ENCODE data around the gene NUP210L. TPM values are rescaled to one million over a fixed set of nuclear protein-coding genes. Genes with fewer than 3 reads are reported as not detected.
"Not testable (repeated sequence)": the region's sequence is repeated elsewhere in the genome, so short reads cannot be mapped to it uniquely, and the experiment has no call there.

Gene NUP210L
- polyA plus RNA-seq, 4 donors = 0.01 to 0.03 TPM; not detected in 2

GRCh38 chr1:154142358-154142757 lies 12.5 kb downstream of the NUP210L start:
- Histone ChIP-seq H3K4me1 (ENCODE audit: control insufficient read depth in 3 of 3, insufficient read depth in 2 of 3, low read depth in 1 of 3, low read length in 2 of 3) (no peaks in the 10 kb centered on the region), H3K36me3 (ENCODE audit: control insufficient read depth in 3 of 3, insufficient read depth in 2 of 3, low read depth in 1 of 3, low read length in 3 of 3) (no peaks in the 10 kb centered on the region), H3K9me3 (ENCODE audit: control insufficient read depth in 2 of 2, insufficient read depth in 1 of 2, low read depth in 1 of 2, low read length in 1 of 2) (no peaks in the 10 kb centered on the region), H3K27me3 (ENCODE audit: control insufficient read depth in 3 of 3, insufficient read depth in 3 of 3, low read length in 3 of 3) (no peaks in the 10 kb centered on the region), H3K4me3 (ENCODE audit: low read depth in 1 of 3, low read length in 3 of 3) (no peak overlapping the region), H3K27ac (ENCODE audit: low read depth in 1 of 3, low read length in 2 of 3) (no peak overlapping the region)
- FAIRE-seq = no peak
- DNase-seq = no peak
- 91 to 99% (median 97%) methylated on average over 6 of the region's 6 CpGs for WGBS, 3 donors

GRCh38 chr1:154141240-154141639 lies 13.6 kb downstream of the NUP210L start:
- no peak overlapping the region for H3K27ac ChIP-seq (ENCODE audit: low read depth in 1 of 3, low read length in 2 of 3)
- no peak for FAIRE-seq
- H3K9me3 ChIP-seq (ENCODE audit: control insufficient read depth in 2 of 2, insufficient read depth in 1 of 2, low read depth in 1 of 2, low read length in 1 of 2) = no peaks in the 10 kb centered on the region
- H3K36me3 ChIP-seq (ENCODE audit: control insufficient read depth in 3 of 3, insufficient read depth in 2 of 3, low read depth in 1 of 3, low read length in 3 of 3) = no peaks in the 10 kb centered on the region
- H3K4me3 ChIP-seq (ENCODE audit: low read depth in 1 of 3, low read length in 3 of 3) = no peak overlapping the region
- no peak for DNase-seq
- no peaks in the 10 kb centered on the region for H3K4me1 ChIP-seq (ENCODE audit: control insufficient read depth in 3 of 3, insufficient read depth in 2 of 3, low read depth in 1 of 3, low read length in 2 of 3)
- WGBS, 3 donors = 50 to 53% (median 51%) methylated on average over 3 of the region's 3 CpGs
- H3K27me3 ChIP-seq (ENCODE audit: control insufficient read depth in 3 of 3, insufficient read depth in 3 of 3, low read length in 3 of 3) = no peaks in the 10 kb centered on the region

- no peak overlapping the region for H3K27ac ChIP-seq (ENCODE audit: low read depth in 1 of 3, low read length in 2 of 3)
- 83 to 95% (median 86%) methylated on average over 3 of the region's 3 CpGs for WGBS, 3 donors
- FAIRE-seq (no peak), DNase-seq (no peak)
- H3K4me1 ChIP-seq (ENCODE audit: control insufficient read depth in 3 of 3, insufficient read depth in 2 of 3, low read depth in 1 of 3, low read length in 2 of 3) = no peaks in the 10 kb centered on the region
- H3K36me3 ChIP-seq (ENCODE audit: control insufficient read depth in 3 of 3, insufficient read depth in 2 of 3, low read depth in 1 of 3, low read length in 3 of 3) = no peaks in the 10 kb centered on the region
- no peaks in the 10 kb centered on the region for H3K27me3 ChIP-seq (ENCODE audit: control insufficient read depth in 3 of 3, insufficient read depth in 3 of 3, low read length in 3 of 3)
- H3K4me3 ChIP-seq (ENCODE audit: low read depth in 1 of 3, low read length in 3 of 3) = no peak overlapping the region
- no peaks in the 10 kb centered on the region for H3K9me3 ChIP-seq (ENCODE audit: control insufficient read depth in 2 of 2, insufficient read depth in 1 of 2, low read depth in 1 of 2, low read length in 1 of 2)
Observed at GRCh38 chr1:154137888-154138287, 17.0 kb downstream of the NUP210L start.

- WGBS, 3 donors = 87 to 98% (median 89%) methylated on average over 2 of the region's 2 CpGs
- Histone ChIP-seq H3K27me3 (ENCODE audit: control insufficient read depth in 3 of 3, insufficient read depth in 3 of 3, low read length in 3 of 3) (no peaks in the 10 kb centered on the region), H3K36me3 (ENCODE audit: control insufficient read depth in 3 of 3, insufficient read depth in 2 of 3, low read depth in 1 of 3, low read length in 3 of 3) (no peaks in the 10 kb centered on the region), H3K27ac (ENCODE audit: low read depth in 1 of 3, low read length in 2 of 3) (no peak overlapping the region), H3K4me3 (ENCODE audit: low read depth in 1 of 3, low read length in 3 of 3) (no peak overlapping the region), H3K4me1 (ENCODE audit: control insufficient read depth in 3 of 3, insufficient read depth in 2 of 3, low read depth in 1 of 3, low read length in 2 of 3) (no peaks in the 10 kb centered on the region), H3K9me3 (ENCODE audit: control insufficient read depth in 2 of 2, insufficient read depth in 1 of 2, low read depth in 1 of 2, low read length in 1 of 2) (no peaks in the 10 kb centered on the region)
- DNase-seq = no peak
- no peak for FAIRE-seq
Observed at GRCh38 chr1:154133256-154133655, 21.6 kb downstream of the NUP210L start.

DNA sequence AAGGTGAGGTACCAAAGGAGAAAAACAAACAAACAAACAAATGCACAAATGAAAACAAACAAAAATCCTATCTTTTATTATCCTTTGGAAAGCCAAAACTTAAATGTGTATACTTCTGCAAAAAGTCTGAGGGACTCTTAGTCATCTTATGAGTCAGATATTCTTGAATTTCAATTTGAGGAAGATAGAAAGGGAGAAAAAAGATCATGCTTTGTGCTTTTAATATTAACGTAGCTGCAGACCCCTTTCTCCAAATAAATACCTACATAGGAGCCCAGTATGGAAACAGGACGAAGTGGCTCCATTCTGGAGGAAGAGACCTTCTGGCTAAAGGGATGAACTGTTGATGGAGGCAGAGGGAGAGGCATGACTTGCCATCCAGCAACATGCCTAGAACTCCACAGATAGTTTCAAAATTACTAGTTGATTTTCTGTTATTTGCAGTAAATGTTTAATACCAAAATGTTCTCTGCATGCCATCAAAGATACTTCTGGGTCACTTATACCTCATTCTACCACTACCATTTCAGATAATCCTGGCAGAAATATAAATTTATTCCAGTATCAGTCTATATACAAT lies 25.4 kb downstream of the NUP210L start:
- 61 to 79% (median 75%) methylated on average over 2 of the region's 2 CpGs for WGBS, 3 donors
- no peaks in the 10 kb centered on the region for H3K4me1 ChIP-seq (ENCODE audit: control insufficient read depth in 3 of 3, insufficient read depth in 2 of 3, low read depth in 1 of 3, low read length in 2 of 3)
- H3K9me3 ChIP-seq (ENCODE audit: control insufficient read depth in 2 of 2, insufficient read depth in 1 of 2, low read depth in 1 of 2, low read length in 1 of 2) = no peaks in the 10 kb centered on the region
- no peak overlapping the region for H3K4me3 ChIP-seq (ENCODE audit: low read depth in 1 of 3, low read length in 3 of 3)
- DNase-seq (no peak), FAIRE-seq (no peak)
- H3K27me3 ChIP-seq (ENCODE audit: control insufficient read depth in 3 of 3, insufficient read depth in 3 of 3, low read length in 3 of 3) = no peaks in the 10 kb centered on the region
- no peak overlapping the region for H3K27ac ChIP-seq (ENCODE audit: low read depth in 1 of 3, low read length in 2 of 3)
- no peaks in the 10 kb centered on the region for H3K36me3 ChIP-seq (ENCODE audit: control insufficient read depth in 3 of 3, insufficient read depth in 2 of 3, low read depth in 1 of 3, low read length in 3 of 3)

DNA sequence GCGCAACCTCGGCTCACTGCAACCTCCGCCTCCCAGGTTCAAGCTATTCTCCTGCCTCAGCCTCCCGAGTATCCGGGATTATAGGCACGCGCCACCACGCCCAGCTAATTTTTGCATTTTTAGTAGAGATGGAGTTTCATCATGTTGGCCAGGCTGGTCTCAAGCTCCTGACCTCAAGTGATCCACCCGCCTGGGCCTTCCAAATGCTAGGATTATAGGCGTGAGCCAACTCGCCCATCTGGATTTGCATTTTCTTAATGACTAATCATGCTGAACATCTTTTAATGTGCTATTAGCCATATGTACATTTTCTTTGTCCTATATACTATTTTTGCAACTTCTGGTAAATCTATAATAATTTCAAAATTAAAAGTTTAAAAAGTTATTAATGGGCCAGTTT lies 31.7 kb downstream of the NUP210L start:
- WGBS, 3 donors = 94 to 95% (median 95%) methylated on average over 11 of the region's 11 CpGs
- H3K4me3 ChIP-seq (ENCODE audit: low read depth in 1 of 3, low read length in 3 of 3); H3K9me3 ChIP-seq (ENCODE audit: control insufficient read depth in 2 of 2, insufficient read depth in 1 of 2, low read depth in 1 of 2, low read length in 1 of 2); H3K4me1 ChIP-seq (ENCODE audit: control insufficient read depth in 3 of 3, insufficient read depth in 2 of 3, low read depth in 1 of 3, low read length in 2 of 3); H3K36me3 ChIP-seq (ENCODE audit: control insufficient read depth in 3 of 3, insufficient read depth in 2 of 3, low read depth in 1 of 3, low read length in 3 of 3); H3K27ac ChIP-seq (ENCODE audit: low read depth in 1 of 3, low read length in 2 of 3); DNase-seq; FAIRE-seq; H3K27me3 ChIP-seq (ENCODE audit: control insufficient read depth in 3 of 3, insufficient read depth in 3 of 3, low read length in 3 of 3): not testable (repeated sequence)

- Histone ChIP-seq H3K36me3 (ENCODE audit: control insufficient read depth in 3 of 3, insufficient read depth in 2 of 3, low read depth in 1 of 3, low read length in 3 of 3) (no peaks in the 10 kb centered on the region), H3K9me3 (ENCODE audit: control insufficient read depth in 2 of 2, insufficient read depth in 1 of 2, low read depth in 1 of 2, low read length in 1 of 2) (no peaks in the 10 kb centered on the region), H3K4me3 (ENCODE audit: low read depth in 1 of 3, low read length in 3 of 3) (no peak overlapping the region), H3K27me3 (ENCODE audit: control insufficient read depth in 3 of 3, insufficient read depth in 3 of 3, low read length in 3 of 3) (no peaks in the 10 kb centered on the region), H3K27ac (ENCODE audit: low read depth in 1 of 3, low read length in 2 of 3) (no peak overlapping the region), H3K4me1 (ENCODE audit: control insufficient read depth in 3 of 3, insufficient read depth in 2 of 3, low read depth in 1 of 3, low read length in 2 of 3) (no peaks in the 10 kb centered on the region)
- no peak for FAIRE-seq
- 71 to 77% (median 76%) methylated on average over 5 of the region's 5 CpGs for WGBS, 3 donors
- DNase-seq = no peak
Observed at GRCh38 chr1:154117642-154118041, 37.2 kb downstream of the NUP210L start.

- DNase-seq (peak; percentile 5 to 21), FAIRE-seq (no peak)
- 6 to 14% (median 12%) methylated on average over 1 of the region's 1 CpG for WGBS, 3 donors
- Histone ChIP-seq H3K9me3 (ENCODE audit: control insufficient read depth in 2 of 2, insufficient read depth in 1 of 2, low read depth in 1 of 2, low read length in 1 of 2) (no peaks in the 10 kb centered on the region), H3K4me3 (ENCODE audit: low read depth in 1 of 3, low read length in 3 of 3) (no peak overlapping the region), H3K27ac (ENCODE audit: low read depth in 1 of 3, low read length in 2 of 3) (no peak overlapping the region), H3K36me3 (ENCODE audit: control insufficient read depth in 3 of 3, insufficient read depth in 2 of 3, low read depth in 1 of 3, low read length in 3 of 3) (no peaks in the 10 kb centered on the region), H3K27me3 (ENCODE audit: control insufficient read depth in 3 of 3, insufficient read depth in 3 of 3, low read length in 3 of 3) (no peaks in the 10 kb centered on the region), H3K4me1 (ENCODE audit: control insufficient read depth in 3 of 3, insufficient read depth in 2 of 3, low read depth in 1 of 3, low read length in 2 of 3) (no peaks in the 10 kb centered on the region)
Observed at GRCh38 chr1:154115180-154115579, 39.7 kb downstream of the NUP210L start.

GRCh38 chr1:154104433-154105082 lies 50.3 kb downstream of the NUP210L start:
- H3K4me3 ChIP-seq (ENCODE audit: low read depth in 1 of 3, low read length in 3 of 3) = no peak overlapping the region
- 68 to 76% (median 72%) methylated on average over 3 of the region's 3 CpGs for WGBS, 3 donors
- H3K4me1 ChIP-seq (ENCODE audit: control insufficient read depth in 3 of 3, insufficient read depth in 2 of 3, low read depth in 1 of 3, low read length in 2 of 3) = no peaks in the 10 kb centered on the region
- H3K27ac ChIP-seq (ENCODE audit: low read depth in 1 of 3, low read length in 2 of 3) = no peak overlapping the region
- H3K36me3 ChIP-seq (ENCODE audit: control insufficient read depth in 3 of 3, insufficient read depth in 2 of 3, low read depth in 1 of 3, low read length in 3 of 3) = no peaks in the 10 kb centered on the region
- H3K27me3 ChIP-seq (ENCODE audit: control insufficient read depth in 3 of 3, insufficient read depth in 3 of 3, low read length in 3 of 3) = no peaks in the 10 kb centered on the region
- no peak for DNase-seq
- no peaks in the 10 kb centered on the region for H3K9me3 ChIP-seq (ENCODE audit: control insufficient read depth in 2 of 2, insufficient read depth in 1 of 2, low read depth in 1 of 2, low read length in 1 of 2)
- no peak for FAIRE-seq
